GM03348 (cell line): ENCODE measurements around the gene TTF1.

Experiments
- DNase-seq: peaks from one replicate; pipeline ENCODE4 v3.0.0; 2012; ENCODE audit warnings: low spot score

The TTF1 gene

GRCh38 chr9:132406554-132407122 is at the start of gene TTF1:
TSS of gene TTF1 (minus strand) at chr9:132406840. CDS start at chr9:132402821, 4,019 bp downstream.
- DNase-seq, result peak; percentile 98

DNA sequence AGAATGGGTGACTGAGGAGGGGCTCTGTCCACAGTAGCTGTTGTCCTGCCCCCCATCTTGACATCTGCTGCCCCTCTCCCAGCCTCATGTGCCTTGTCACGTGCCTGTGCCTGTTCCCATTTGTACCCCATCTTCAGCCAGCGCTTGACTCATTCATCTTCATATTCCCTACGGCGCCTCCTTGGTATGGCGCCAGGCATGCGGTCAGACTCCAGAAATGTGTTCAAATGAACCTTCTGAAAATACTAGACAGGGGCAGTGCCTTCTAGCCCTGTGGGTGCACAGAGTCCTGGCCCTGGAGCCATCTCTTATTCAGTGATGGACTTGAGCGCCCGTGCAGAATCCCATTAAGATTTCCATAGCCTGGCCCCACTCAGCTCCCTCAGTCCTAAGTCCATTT is 49.6 kb upstream of the TTF1 start:
- DNase-seq, result no peak

- no peak for DNase-seq
Measured at GRCh38 chr9:132451276-132451675, 44.6 kb upstream of the TTF1 start.

DNA sequence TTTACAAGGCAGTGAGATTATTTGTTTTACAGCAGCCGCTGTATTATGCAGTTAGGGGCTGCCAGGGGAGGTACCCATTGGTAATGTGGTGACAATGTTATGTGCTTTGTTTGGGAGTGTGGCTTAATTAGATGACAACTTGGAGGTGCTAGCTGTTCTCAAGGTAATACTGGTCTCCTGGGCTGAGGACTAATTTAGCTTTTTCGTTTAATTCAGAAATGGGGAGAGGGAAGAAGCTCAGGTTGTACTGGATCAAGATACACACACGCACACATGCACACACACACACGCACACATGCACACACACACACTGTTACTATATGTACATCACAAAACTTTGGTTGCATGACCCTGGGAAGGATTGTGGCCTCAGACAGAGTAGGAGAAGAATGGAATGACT is 41.3 kb upstream of the TTF1 start:
- DNase-seq, result no peak

- no peak for DNase-seq
Measured at GRCh38 chr9:132447346-132447745, 40.7 kb upstream of the TTF1 start.

GRCh38 chr9:132446887-132447286 is 40.2 kb upstream of the TTF1 start:
- no peak for DNase-seq

- DNase-seq, result no peak
Measured at GRCh38 chr9:132443951-132444607, 37.4 kb upstream of the TTF1 start.

DNA sequence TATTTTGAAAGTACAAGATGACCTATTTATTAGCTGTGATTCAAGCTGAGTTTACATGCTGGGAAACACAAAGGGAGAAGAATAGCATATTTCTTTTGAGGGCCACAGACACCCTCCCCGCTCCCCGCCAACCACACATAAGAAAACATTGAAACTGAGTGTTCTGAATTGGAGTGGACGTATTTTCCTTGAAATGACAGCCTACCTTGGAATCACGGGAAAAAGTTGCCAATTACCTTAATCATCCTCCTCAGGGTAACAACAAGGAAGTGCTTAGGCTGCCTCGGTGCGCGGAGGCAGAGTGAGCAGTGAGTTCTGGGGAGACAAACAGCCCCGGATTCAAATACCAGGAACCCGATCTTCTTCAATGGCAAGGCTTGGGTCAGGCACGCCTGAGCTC is 34.8 kb upstream of the TTF1 start:
- no peak for DNase-seq

DNA sequence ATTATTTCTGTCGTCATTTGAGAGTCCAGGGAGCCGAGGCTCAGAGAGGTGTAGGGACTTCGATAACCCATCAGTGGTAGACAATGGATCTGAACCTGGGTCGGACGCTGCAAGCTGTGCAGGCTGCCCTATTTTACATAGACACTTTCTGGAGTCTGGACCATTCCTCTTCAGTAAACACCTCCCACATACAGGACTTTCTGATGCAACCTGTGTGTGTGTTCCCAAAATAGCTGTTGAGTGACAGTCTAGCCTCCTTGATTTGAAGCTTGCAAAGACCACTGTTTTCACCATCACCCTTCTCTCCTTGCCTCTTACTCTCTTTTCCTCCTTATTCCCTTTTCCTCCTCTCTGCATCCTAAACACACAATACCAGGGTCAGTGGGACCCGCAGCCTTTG is 34.1 kb upstream of the TTF1 start:
- DNase-seq, result no peak

DNA sequence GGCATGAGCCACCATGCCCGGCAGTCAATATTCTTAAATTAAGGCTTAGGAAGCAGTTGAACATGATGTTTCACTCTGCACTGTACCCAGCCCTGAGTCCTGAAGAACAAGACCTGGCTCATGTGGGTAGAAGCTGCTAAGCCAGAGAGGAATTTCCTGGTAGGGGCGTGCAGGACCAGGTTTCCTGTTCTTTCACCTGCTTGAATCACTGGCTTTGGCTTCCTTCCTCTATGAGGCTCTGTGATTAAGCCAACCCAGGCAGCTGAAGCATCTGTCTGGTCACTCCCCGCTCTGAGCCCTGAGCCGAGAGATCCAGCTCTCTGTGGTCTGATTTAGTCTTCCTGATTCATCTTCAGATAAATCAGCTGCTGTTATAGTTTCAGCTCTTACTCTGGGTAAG is 32.5 kb upstream of the TTF1 start:
- DNase-seq, result no peak

GRCh38 chr9:132434881-132435280 is 28.2 kb upstream of the TTF1 start:
- no peak for DNase-seq

GRCh38 chr9:132430998-132431397 is 24.4 kb upstream of the TTF1 start:
- no peak for DNase-seq

GRCh38 chr9:132426639-132427414 is 20.2 kb upstream of the TTF1 start:
- no peak for DNase-seq

- DNase-seq, result no peak
Measured at GRCh38 chr9:132425675-132426062, 19.0 kb upstream of the TTF1 start.

GRCh38 chr9:132424857-132425674 is 18.4 kb upstream of the TTF1 start:
- no peak for DNase-seq

DNA sequence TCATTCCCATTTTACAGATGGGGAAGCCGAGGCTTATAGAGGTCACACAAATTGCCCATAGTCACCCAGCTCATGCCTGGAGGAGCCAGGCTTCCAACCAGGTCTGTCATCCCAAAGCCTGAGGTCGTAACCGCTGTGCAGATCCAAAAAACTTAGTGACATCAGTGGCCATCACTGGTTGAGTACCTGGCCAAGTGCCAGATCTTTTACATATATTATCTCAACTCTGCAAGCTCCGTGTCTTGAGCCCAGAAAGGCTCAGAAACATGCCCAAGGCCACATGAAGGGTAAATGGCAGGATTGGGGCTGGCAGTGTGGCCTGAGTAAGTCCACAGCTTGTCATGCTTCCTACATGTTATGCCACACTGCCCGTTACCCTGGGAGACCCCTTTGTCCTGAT is 16.9 kb upstream of the TTF1 start:
- no peak for DNase-seq

DNA sequence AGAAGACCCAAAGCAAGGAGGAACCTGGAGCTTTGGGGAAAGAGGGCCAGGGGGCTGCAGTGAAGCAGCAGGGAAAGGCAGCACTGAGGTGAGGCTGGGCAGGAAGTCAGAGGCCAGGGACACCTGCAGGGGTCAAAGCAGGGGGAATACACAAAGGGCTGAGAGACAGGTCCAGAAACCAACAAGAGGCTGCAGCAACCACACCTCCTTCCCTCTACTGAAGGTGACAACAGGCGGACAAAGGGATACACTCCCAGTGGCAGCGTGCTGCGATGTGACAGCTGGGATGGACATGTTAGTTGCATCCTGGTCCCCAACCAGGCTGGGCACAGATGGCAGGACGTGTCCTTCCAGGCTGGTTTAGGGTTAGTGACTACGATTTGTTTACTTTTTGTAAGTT is 15.9 kb upstream of the TTF1 start:
- no peak for DNase-seq

DNA sequence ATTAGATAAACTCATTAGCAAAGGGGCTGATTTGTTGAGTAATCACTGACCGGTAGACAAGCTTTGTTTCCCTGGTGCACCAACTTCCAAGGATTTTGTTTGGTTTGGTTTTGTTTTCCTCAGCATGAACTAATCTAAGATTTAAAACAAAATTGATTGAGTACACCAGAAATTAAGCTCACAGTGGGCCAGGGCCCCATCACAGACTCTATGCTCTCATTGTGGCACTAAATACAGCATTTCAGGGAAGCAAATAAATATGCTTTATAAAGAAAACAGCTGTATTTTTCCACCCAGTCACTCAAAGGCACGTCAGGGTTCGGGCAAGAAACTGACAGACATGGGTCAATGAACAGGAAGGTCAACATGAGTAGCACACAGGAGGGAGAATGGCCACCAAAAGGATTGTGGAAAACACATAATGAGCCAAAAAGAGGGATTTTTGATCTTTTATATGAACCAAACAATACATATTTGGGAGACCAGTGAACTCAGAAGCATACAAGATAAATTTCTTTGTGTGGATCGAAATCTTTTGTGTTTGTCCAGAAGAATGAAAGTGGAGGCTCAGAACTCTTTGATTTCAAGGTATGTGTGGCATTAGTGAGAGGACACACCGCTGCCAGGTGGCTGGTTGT is 12.2 kb upstream of the TTF1 start:
- no peak for DNase-seq

GRCh38 chr9:132415181-132415580 is 8.5 kb upstream of the TTF1 start:
- no peak for DNase-seq

- DNase-seq, result no peak
Measured at GRCh38 chr9:132414731-132415130, 8.1 kb upstream of the TTF1 start.

- DNase-seq, result no peak
Measured at GRCh38 chr9:132413926-132414325, 7.3 kb upstream of the TTF1 start.

GRCh38 chr9:132412089-132412488 is 5.4 kb upstream of the TTF1 start:
- peak; percentile 33 for DNase-seq
